LHCN-M2 (cell line): ENCODE data around the gene SKA2. TPM values are rescaled to one million over a fixed set of nuclear protein-coding genes. Genes with fewer than 3 reads are reported as not detected.
"Not testable (repeated sequence)": the region's sequence is repeated elsewhere in the genome, so short reads cannot be mapped to it uniquely, and the experiment has no call there.

Source experiments
- DNase-seq: peaks from one replicate; pipeline ENCODE4 v3.0.0-alpha.2; 2012; ENCODE audit warnings: low read depth
- total RNA-seq: library from RNA; depleted of rRNA; stranded (reverse); fragments of >200 nt; gene quantifications from 2 replicates; pipeline ENCODE4 v1.2.3, GENCODE V29; 2014; rRNA removed

Gene SKA2
- total RNA-seq, 1 experiment from 2014 or later = 102 TPM

- no peak for DNase-seq
Observed at GRCh38 chr17:59101178-59101577, 53.8 kb downstream of the SKA2 start.

- no peak for DNase-seq
Observed at GRCh38 chr17:59097876-59098275, 57.1 kb downstream of the SKA2 start.

GRCh38 chr17:59094861-59095530 is 60.0 kb downstream of the SKA2 start:
- DNase-seq = no peak

GRCh38 chr17:59093702-59094231 is 61.2 kb downstream of the SKA2 start:
- peak; percentile 91 for DNase-seq

- DNase-seq = no peak
Observed at GRCh38 chr17:59093145-59093701, 61.8 kb downstream of the SKA2 start.

GRCh38 chr17:59090593-59090992 is 64.4 kb downstream of the SKA2 start:
- DNase-seq = not testable (repeated sequence)

- no peak for DNase-seq
Observed at GRCh38 chr17:59084154-59084553, 70.8 kb downstream of the SKA2 start.

- peak; percentile 68 for DNase-seq
Observed at GRCh38 chr17:59074494-59074893, 80.5 kb downstream of the SKA2 start.

GRCh38 chr17:59073972-59074371 is 81.0 kb downstream of the SKA2 start:
- peak; percentile 2 for DNase-seq

GRCh38 chr17:59069856-59070255 is 85.1 kb downstream of the SKA2 start:
- DNase-seq = no peak

GRCh38 chr17:59067756-59068155 is 87.2 kb downstream of the SKA2 start:
- DNase-seq = no peak

- no peak for DNase-seq
Observed at GRCh38 chr17:59067340-59067739, 87.6 kb downstream of the SKA2 start.

GRCh38 chr17:59062509-59062908 is 92.5 kb downstream of the SKA2 start:
- no peak for DNase-seq

Other genes with a start within 250 kb of the SKA2 start
- gene TRIM37, start 48.3 kb downstream of the SKA2 start, total RNA-seq = 33.5 and 40.4 TPM in 2 replicates
- gene PRR11, start 560 bp upstream of the SKA2 start, total RNA-seq = 26.7 and 35.2 TPM in 2 replicates
- 16.1 and 20.8 TPM in 2 replicates for gene SMG8, start 54.8 kb upstream of the SKA2 start, total RNA-seq
- 0.19 TPM in 1 of 2 replicates, not detected in the other for gene GDPD1, start 65.3 kb upstream of the SKA2 start, total RNA-seq
- gene YPEL2, start 176.5 kb upstream of the SKA2 start, total RNA-seq = 1.1 and 3.5 TPM in 2 replicates